Thoracic aorta (tissue), 2 donors: ENCODE results near the gene MBOAT7. TPM values are rescaled to one million over a fixed set of nuclear protein-coding genes. Genes with fewer than 3 reads are reported as not detected.
"Not testable (repeated sequence)": the region's sequence is repeated elsewhere in the genome, so short reads cannot be mapped to it uniquely, and the experiment has no call there.

ENCODE experiments used
- ATAC-seq: fragments of 150-250 bp; one replicate; pipeline ENCODE4 v1.8.0; 2017; ENCODE audit warnings: low read depth; ENCODE audit not compliant: insufficient number of reproducible peaks, low FRiP score
- DNase-seq: peaks from one replicate; pipeline ENCODE4 v3.0.0-alpha.2; 2020; ENCODE audit warnings: low spot score
- H3K27ac ChIP-seq, 2 donors: fragments of 200-600 bp; sonication (generic); 1 replicate in 1 of 2; 2 replicates in 1 of 2; pipeline ENCODE4 v1.5.1; 2016; ENCODE audit warnings: mild to moderate bottlenecking in 2 of 2, moderate library complexity in 2 of 2
- H3K27me3 ChIP-seq: fragments of 200-600 bp; sonication (generic); replicated peaks from 2 replicates; pipeline ENCODE4 v1.6.0; 2016; ENCODE audit warnings: mild to moderate bottlenecking; ENCODE audit not compliant: insufficient read depth
- H3K36me3 ChIP-seq: fragments of 200-600 bp; sonication (generic); one replicate; pipeline ENCODE4 v1.5.1; 2016
- H3K4me1 ChIP-seq, 2 donors: fragments of 200-600 bp; sonication (generic); 1 replicate in 1 of 2; 2 replicates in 1 of 2; pipeline versions ENCODE4 v1.5.1 to v1.6.0; 2016; ENCODE audit warnings: low read depth in 2 of 2, mild to moderate bottlenecking in 1 of 2; ENCODE audit not compliant: control insufficient read depth in 1 of 2
- H3K4me3 ChIP-seq: fragments of 200-600 bp; sonication (generic); 2 replicates; pipeline ENCODE4 v1.5.1; 2016; ENCODE audit warnings: mild to moderate bottlenecking
- H3K9me3 ChIP-seq: fragments of 200-600 bp; sonication (generic); 2 replicates; pipeline ENCODE4 v1.5.1; 2016
- CTCF ChIP-seq: fragments of 200-600 bp; sonication (generic); IDR thresholded peaks from one replicate; pipeline ENCODE4 v1.5.1; 2019; ENCODE audit warnings: antibody characterized with exemption
- total RNA-seq, 2 donors: library from RNA; depleted of rRNA; stranded (reverse); fragments of >200 nt; gene quantifications; one replicate each; pipeline versions ENCODE4 v1.1.0 to v1.2.3, GENCODE V29; 2016

Gene MBOAT7
- total RNA-seq, 2 donors from 2014 or later, result 46.0 to 61.1 TPM

GRCh38 chr19:54188215-54188871 lies 1.0 kb downstream of the MBOAT7 start:
- H3K4me1 ChIP-seq, result peaks cover 14 to 28% of the 10 kb centered on the region in 2 donors
- DNase-seq (no peak), ATAC-seq (no peak)
- no peaks in the 10 kb centered on the region for H3K27me3 ChIP-seq
- H3K9me3 ChIP-seq, result no peaks in the 10 kb centered on the region
- no peak for TF ChIP-seq CTCF
- H3K36me3 ChIP-seq, result peaks cover 5% of the 10 kb centered on the region
- peak overlapping the region; percentile 85 for H3K4me3 ChIP-seq
- peak overlapping the region in 1 of 2 donors; percentile 99 for H3K27ac ChIP-seq

DNA sequence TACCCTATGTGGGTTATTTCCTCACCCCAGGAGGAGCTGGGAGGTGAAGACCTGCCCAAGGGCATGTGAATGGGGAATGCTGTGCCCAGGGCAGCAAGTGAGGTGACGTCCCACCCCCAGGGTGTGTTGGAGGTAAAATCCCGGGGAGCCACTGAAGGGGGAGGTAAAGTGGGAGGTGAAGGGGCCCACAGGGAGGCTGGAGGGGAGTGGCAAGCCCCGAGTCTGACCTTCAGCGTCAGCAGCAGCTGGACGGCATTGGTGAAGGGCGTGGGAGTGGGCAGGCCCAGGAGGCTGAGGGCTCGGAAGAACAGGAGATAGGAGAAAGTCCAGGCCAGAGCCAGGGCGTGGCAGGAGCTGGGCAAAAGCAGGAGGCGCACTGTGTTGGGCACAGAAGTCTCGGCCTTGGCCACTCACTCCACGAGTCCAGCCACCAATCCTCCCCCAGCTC lies 2.4 kb downstream of the MBOAT7 start:
- no peak for TF ChIP-seq CTCF
- DNase-seq, result no peak
- no peak overlapping the region for H3K27ac ChIP-seq
- ATAC-seq, result no peak
- H3K36me3 ChIP-seq, result no peaks in the 10 kb centered on the region
- no peaks in the 10 kb centered on the region for H3K9me3 ChIP-seq
- H3K4me3 ChIP-seq, result no peak overlapping the region
- peaks cover 9 to 20% of the 10 kb centered on the region in 2 donors for H3K4me1 ChIP-seq
- H3K27me3 ChIP-seq, result no peaks in the 10 kb centered on the region

- DNase-seq (no peak), ATAC-seq (no peak)
- no peaks in the 10 kb centered on the region for H3K36me3 ChIP-seq
- H3K9me3 ChIP-seq, result no peaks in the 10 kb centered on the region
- no peaks in the 10 kb centered on the region for H3K27me3 ChIP-seq
- H3K4me3 ChIP-seq, result no peak overlapping the region
- H3K27ac ChIP-seq, result no peak overlapping the region
- peaks cover 7 to 16% of the 10 kb centered on the region in 2 donors for H3K4me1 ChIP-seq
- TF ChIP-seq CTCF, result no peak
These were observed 3.0 kb downstream of the MBOAT7 start for GRCh38 chr19:54186351-54186750.

- DNase-seq (no peak), ATAC-seq (no peak)
- no peaks in the 10 kb centered on the region for H3K27me3 ChIP-seq
- H3K27ac ChIP-seq, result no peak overlapping the region
- H3K9me3 ChIP-seq, result no peaks in the 10 kb centered on the region
- H3K36me3 ChIP-seq, result no peaks in the 10 kb centered on the region
- peaks cover 5 to 10% of the 10 kb centered on the region in 2 donors for H3K4me1 ChIP-seq
- H3K4me3 ChIP-seq, result no peak overlapping the region
- no peak for TF ChIP-seq CTCF
These were observed 5.9 kb downstream of the MBOAT7 start for GRCh38 chr19:54183431-54183830.

- not testable (repeated sequence) for H3K4me1 ChIP-seq, H3K9me3 ChIP-seq, ATAC-seq, H3K36me3 ChIP-seq, H3K27me3 ChIP-seq, H3K4me3 ChIP-seq, DNase-seq, H3K27ac ChIP-seq
These were observed 7.5 kb downstream of the MBOAT7 start for GRCh38 chr19:54181894-54182293.

DNA sequence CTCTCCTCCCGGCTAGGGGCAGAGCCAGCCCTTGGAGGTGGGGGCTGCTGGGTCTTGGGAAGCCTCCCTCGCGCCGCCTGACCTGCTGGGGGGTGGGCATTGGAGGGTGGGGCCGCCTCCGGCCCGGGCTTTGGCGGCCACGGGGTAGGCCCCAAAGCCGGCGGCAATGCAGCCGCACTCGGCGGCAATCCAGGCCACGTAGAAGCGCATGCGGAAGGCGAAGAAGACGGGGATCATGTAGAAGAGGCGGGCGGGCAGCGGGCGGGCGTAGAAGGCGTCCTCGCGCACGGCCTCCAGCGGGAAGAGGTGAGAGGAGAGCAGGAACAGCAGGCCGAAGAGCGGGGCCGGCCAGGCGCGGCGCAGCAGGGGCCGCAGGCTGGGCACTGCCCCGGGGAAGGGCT lies 8.7 kb downstream of the MBOAT7 start:
- DNase-seq (no peak), ATAC-seq (no peak)
- no peaks in the 10 kb centered on the region for H3K36me3 ChIP-seq

More for the DNA sequence above, 8.7 kb downstream of the MBOAT7 start:
- Histone ChIP-seq H3K27me3 (no peaks in the 10 kb centered on the region), H3K27ac (no peak overlapping the region), H3K4me1 (no peaks in the 10 kb centered on the region), H3K4me3 (no peak overlapping the region), H3K9me3 (no peaks in the 10 kb centered on the region)
- no peak for TF ChIP-seq CTCF
